ENCODE results near the gene CCDC38. TPM values are rescaled to one million over a fixed set of nuclear protein-coding genes. Genes with fewer than 3 reads are reported as not detected.
A peak's percentile ranks its signal among the peaks of the same experiment; 100 is the strongest.

CCDC38 gene
- total RNA-seq, 1 donor from 2014 or later = 0.13 TPM

GRCh38 chr12:95909871-95910270 lies 32.5 kb downstream of the CCDC38 start:
- H3K4me1 Mint-ChIP-seq = peaks cover 2% of the 10 kb centered on the region
- TF ChIP-seq CTCF (IDR thresholded peaks at IDR 0.05) (no peak), EZH2phosphoT487 (IDR thresholded peaks at IDR 0.05) (no peak), EZH2 (IDR thresholded peaks at IDR 0.05) (no peak)

DNA sequence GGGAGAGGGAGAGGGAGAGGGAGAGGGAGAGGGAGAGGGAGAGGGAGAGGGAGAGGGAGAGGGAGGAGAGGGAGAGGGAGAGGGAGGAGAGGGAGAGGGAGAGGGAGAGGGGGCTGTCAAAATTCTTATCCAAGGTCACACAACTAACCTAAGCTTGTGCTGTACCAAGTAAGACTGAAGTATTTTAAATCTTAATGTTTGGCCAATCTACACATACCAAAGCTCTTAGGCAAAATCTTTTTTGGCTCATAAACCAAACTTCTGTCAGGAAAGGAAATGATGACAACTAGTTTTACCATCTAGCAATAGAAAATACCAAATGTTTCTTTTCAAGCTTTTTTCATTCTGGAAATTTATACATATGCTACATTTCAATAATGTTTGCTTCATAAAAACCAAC lies 33.8 kb downstream of the CCDC38 start:
- Histone ChIP-seq H3K4me2 (no peak overlapping the region), H3K4me1 (peaks cover 6% of the 10 kb centered on the region), H3F3A (ENCODE audit: low read depth) (no peaks in the 10 kb centered on the region), H3K9me3 (ENCODE audit: low read depth) (peaks cover 5% of the 10 kb centered on the region), H4K20me1 (ENCODE audit: low read depth) (no peaks in the 10 kb centered on the region), H3K27me3 (no peaks in the 10 kb centered on the region), H2AFZ (replicated peaks) (no peak overlapping the region), H3K9ac (no peak overlapping the region), H3K4me3 (no peak overlapping the region), H3K36me3 (no peaks in the 10 kb centered on the region), H3K27ac (no peak overlapping the region), H3K79me2 (ENCODE audit: low read depth) (no peaks in the 10 kb centered on the region)
- H3K36me3 Mint-ChIP-seq = no peaks in the 10 kb centered on the region
- H3K4me1 Mint-ChIP-seq = peaks cover 2% of the 10 kb centered on the region
- TF ChIP-seq EZH2phosphoT487 (IDR thresholded peaks at IDR 0.05) (no peak), EZH2 (IDR thresholded peaks at IDR 0.05) (no peak), CTCF (IDR thresholded peaks at IDR 0.05) (no peak)
- H3K27ac Mint-ChIP-seq = no peak overlapping the region
- H3K27me3 Mint-ChIP-seq (ENCODE audit: insufficient read depth, low read depth) = peaks cover 6% of the 10 kb centered on the region
- DNase-seq (ENCODE audit: low spot score) = no peak
- H3K9me3 Mint-ChIP-seq = peaks cover 24% of the 10 kb centered on the region
- no peak overlapping the region for H3K4me3 Mint-ChIP-seq

More at GRCh38 chr12:95909871-95910270, 32.5 kb downstream of the CCDC38 start:
- H3K9ac ChIP-seq = no peak overlapping the region
- H2AFZ ChIP-seq (replicated peaks) = no peak overlapping the region
- Mint-ChIP-seq H3K27ac (no peak overlapping the region), H3K4me3 (no peak overlapping the region), H3K27me3 (ENCODE audit: insufficient read depth, low read depth) (peaks cover 6% of the 10 kb centered on the region), H3K9me3 (peaks cover 18% of the 10 kb centered on the region), H3K36me3 (no peaks in the 10 kb centered on the region)
- H3K4me3 ChIP-seq = no peak overlapping the region
- H3K27ac ChIP-seq = no peak overlapping the region
- H3K4me2 ChIP-seq = no peak overlapping the region
- H3K9me3 ChIP-seq (ENCODE audit: low read depth) = peaks cover 5% of the 10 kb centered on the region
- no peak for DNase-seq (ENCODE audit: low spot score)
- no peaks in the 10 kb centered on the region for H3K36me3 ChIP-seq
- peaks cover 6% of the 10 kb centered on the region for H3K4me1 ChIP-seq
- H4K20me1 ChIP-seq (ENCODE audit: low read depth) = no peaks in the 10 kb centered on the region
- H3F3A ChIP-seq (ENCODE audit: low read depth) = no peaks in the 10 kb centered on the region
- no peaks in the 10 kb centered on the region for H3K27me3 ChIP-seq
- H3K79me2 ChIP-seq (ENCODE audit: low read depth) = no peaks in the 10 kb centered on the region

DNA sequence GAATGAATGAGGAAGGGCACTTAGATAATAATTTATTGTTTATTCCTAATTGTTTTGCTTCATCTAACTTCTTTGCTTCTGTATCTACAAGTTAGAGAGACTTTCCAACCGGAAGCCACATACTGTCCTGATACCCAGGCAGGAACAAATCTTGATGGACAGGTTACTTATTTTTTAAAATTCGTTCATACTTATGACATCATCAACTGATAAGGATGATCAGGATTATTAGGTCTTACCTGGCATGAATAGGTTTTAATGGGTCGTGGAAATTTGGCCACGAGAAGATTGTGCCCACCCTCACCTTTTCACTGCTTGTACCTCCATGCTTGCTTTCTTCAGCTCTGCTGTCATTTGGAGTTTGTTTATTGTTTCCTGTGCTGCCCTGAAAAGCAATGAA lies 44.3 kb downstream of the CCDC38 start:
- H3K4me1 Mint-ChIP-seq = no peaks in the 10 kb centered on the region
- no peaks in the 10 kb centered on the region for H3K36me3 ChIP-seq
- peak overlapping the region; percentile 86 for H2AFZ ChIP-seq (replicated peaks)
- peaks cover 4% of the 10 kb centered on the region for H3K9me3 Mint-ChIP-seq
- H3K9me3 ChIP-seq (ENCODE audit: low read depth) = peaks cover 5% of the 10 kb centered on the region
- no peak overlapping the region for H3K27ac Mint-ChIP-seq
- no peaks in the 10 kb centered on the region for H3K27me3 ChIP-seq
- no peak for DNase-seq (ENCODE audit: low spot score)
- H3K4me2 ChIP-seq = no peak overlapping the region
- H3K4me3 ChIP-seq = no peak overlapping the region
- no peaks in the 10 kb centered on the region for H3K36me3 Mint-ChIP-seq
- no peak overlapping the region for H3K27ac ChIP-seq
- H3K27me3 Mint-ChIP-seq (ENCODE audit: insufficient read depth, low read depth) = no peaks in the 10 kb centered on the region
- no peaks in the 10 kb centered on the region for H3F3A ChIP-seq (ENCODE audit: low read depth)
- H3K79me2 ChIP-seq (ENCODE audit: low read depth) = no peaks in the 10 kb centered on the region
- H3K4me1 ChIP-seq = no peaks in the 10 kb centered on the region
- no peaks in the 10 kb centered on the region for H4K20me1 ChIP-seq (ENCODE audit: low read depth)
- H3K4me3 Mint-ChIP-seq = no peak overlapping the region
- TF ChIP-seq EZH2 (IDR thresholded peaks at IDR 0.05) (no peak), CTCF (IDR thresholded peaks at IDR 0.05) (no peak), EZH2phosphoT487 (IDR thresholded peaks at IDR 0.05) (no peak)
- no peak overlapping the region for H3K9ac ChIP-seq
